ENCODE data around the gene RPL36. TPM values are rescaled to one million over a fixed set of nuclear protein-coding genes. Genes with fewer than 3 reads are reported as not detected.

RPL36 gene
- total RNA-seq, 1 experiment from 2014 or later: 1,504 TPM

DNA sequence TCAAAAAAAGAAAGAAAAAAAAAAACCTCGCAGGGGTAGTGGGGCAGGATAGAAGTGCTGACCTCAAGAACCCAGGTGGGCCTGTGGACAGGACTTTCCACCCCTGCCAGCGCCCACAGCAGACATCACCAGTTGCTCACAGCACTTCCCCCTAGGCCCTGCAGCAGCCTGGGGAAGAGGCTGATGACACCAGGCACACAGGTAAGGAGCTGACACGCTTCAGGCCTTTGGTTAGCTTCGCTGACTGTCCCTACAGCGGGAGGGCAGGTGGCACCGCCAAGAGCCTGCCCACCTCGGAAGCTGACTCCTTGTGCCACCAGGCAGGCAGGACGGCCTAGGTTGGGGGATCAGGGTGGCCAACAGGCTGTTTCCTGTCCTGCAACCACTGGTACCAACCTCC, 20.9 kb downstream of the RPL36 start:
- H4K20me1 ChIP-seq (ENCODE audit: insufficient read depth): 0 out of 2 replicates have a peak, but pooled peaks cover 2% of the 10 kb centered on the region
- ATAC-seq (no peak), DNase-seq (ENCODE audit: low read depth, low spot score) (no peak)
- peaks cover 43 to 55% of the 10 kb centered on the region in 2 experiments; a peak in 3 of 4 replicates for H3K36me3 ChIP-seq (ENCODE audit: control insufficient read depth in 1 of 2, insufficient read depth in 2 of 2, low read length in 2 of 2)
- no TSS peak for BruUV-seq (replicated peaks)
- no peak overlapping the region for H2AFZ ChIP-seq (ENCODE audit: low read depth, low read length, poor library complexity, severe bottlenecking)
- H3K9me3 ChIP-seq (ENCODE audit: control insufficient read depth in 1 of 2, insufficient read depth in 1 of 2, low read depth in 1 of 2, low read length in 2 of 2): no peaks in the 10 kb centered on the region
- peaks cover 49% of the 10 kb centered on the region for H3K79me2 ChIP-seq (ENCODE audit: insufficient read depth, low read length)
- TF ChIP-seq FOSL1 (IDR thresholded peaks at IDR 0.05; ENCODE audit: low read depth) (no peak), EGR1 (IDR thresholded peaks at IDR 0.05; ENCODE audit: low read depth) (no peak), POLR2AphosphoS5 (IDR thresholded peaks at IDR 0.05; ENCODE audit: low read depth, low read length) (no peak; the same call in 1 of the 2 replicates), REST (IDR thresholded peaks at IDR 0.05; ENCODE audit: low read depth) (no peak)
- no peaks in the 10 kb centered on the region for H3K27me3 ChIP-seq (ENCODE audit: insufficient read depth, low read length)
- H3K4me2 ChIP-seq (ENCODE audit: low read length): no peak overlapping the region
- H3K27ac ChIP-seq (ENCODE audit: low read depth, low read length): no peak overlapping the region
- H3K4me1 ChIP-seq (ENCODE audit: control insufficient read depth in 1 of 2, insufficient read depth in 2 of 2, low read length in 2 of 2): no peaks in the 10 kb centered on the region
- intact Hi-C loops (cut with micrococcal nuclease): no loop called here
- no peaks in the 10 kb centered on the region for H3K9me2 ChIP-seq (ENCODE audit: insufficient read depth)
- H3K9ac ChIP-seq (ENCODE audit: low read length): no peak overlapping the region
- CTCF ChIA-PET: no interaction called here
- no peak overlapping the region for H3K4me3 ChIP-seq (replicated peaks in 1 of 2; ENCODE audit: low read depth in 1 of 2, low read length in 2 of 2)
- POLR2A ChIA-PET: no interaction called here
- RAD21 ChIA-PET (ENCODE audit: low non-redundant PET in 1 of 2, low total read pairs in 2 of 2, uncharacterized antibody in 2 of 2, unreplicated experiment in 2 of 2): no interaction called here

- ATAC-seq: no peak
- CTCF ChIA-PET: interaction anchor here (1.2 kb wide), 1 partner anchor 22 kb away, joined by 4 read pairs; no protein-coding TSS in a partner anchor
- intact Hi-C loops (cut with micrococcal nuclease): no loop called here
- BruUV-seq (replicated peaks): no TSS peak
- H3K4me1 ChIP-seq (ENCODE audit: control insufficient read depth in 1 of 2, insufficient read depth in 2 of 2, low read length in 2 of 2): no peaks in the 10 kb centered on the region
- 0 out of 2 replicates have a peak, but pooled peaks cover 2% of the 10 kb centered on the region for H4K20me1 ChIP-seq (ENCODE audit: insufficient read depth)
- peaks cover 56% of the 10 kb centered on the region for H3K79me2 ChIP-seq (ENCODE audit: insufficient read depth, low read length)
- no peak overlapping the region for H3K4me3 ChIP-seq (replicated peaks in 1 of 2; ENCODE audit: low read depth in 1 of 2, low read length in 2 of 2)
- POLR2A ChIA-PET: interaction anchor here (1.0 kb wide), 1 partner anchor 12 kb away, joined by 3 read pairs; no protein-coding TSS in a partner anchor
- H3K36me3 ChIP-seq (ENCODE audit: control insufficient read depth in 1 of 2, insufficient read depth in 2 of 2, low read length in 2 of 2): peaks cover 42 to 50% of the 10 kb centered on the region in 2 experiments; a peak in 3 of 4 replicates
- H3K27me3 ChIP-seq (ENCODE audit: insufficient read depth, low read length): no peaks in the 10 kb centered on the region
- RAD21 ChIA-PET (ENCODE audit: low non-redundant PET in 1 of 2, low total read pairs in 2 of 2, uncharacterized antibody in 2 of 2, unreplicated experiment in 2 of 2): no interaction called here
- H3K4me2 ChIP-seq (ENCODE audit: low read length): no peak overlapping the region
- no peaks in the 10 kb centered on the region for H3K9me3 ChIP-seq (ENCODE audit: control insufficient read depth in 1 of 2, insufficient read depth in 1 of 2, low read depth in 1 of 2, low read length in 2 of 2)
- DNase-seq (ENCODE audit: low read depth, low spot score): no peak
- H3K9me2 ChIP-seq (ENCODE audit: insufficient read depth): no peaks in the 10 kb centered on the region
- no peak overlapping the region for H3K9ac ChIP-seq (ENCODE audit: low read length)
- H3K27ac ChIP-seq (ENCODE audit: low read depth, low read length): no peak overlapping the region
- H2AFZ ChIP-seq (ENCODE audit: low read depth, low read length, poor library complexity, severe bottlenecking): no peak overlapping the region
- 0 out of 2 replicates have a peak, but pooled peaks have one; percentile 1 for TF ChIP-seq POLR2AphosphoS5 (IDR thresholded peaks at IDR 0.05; ENCODE audit: low read depth, low read length)
- TF ChIP-seq ZFX (IDR thresholded peaks at IDR 0.05): no peak
These were observed 21.6 kb downstream of the RPL36 start for GRCh38 chr19:5711713-5712161.

Measured in HCT116 (cell line).